Endodermal cell (in vitro differentiated cells): ENCODE results near the gene EPC2. TPM values are rescaled to one million over a fixed set of nuclear protein-coding genes. Genes with fewer than 3 reads are reported as not detected.

Experiments used
- DNase-seq: peaks from one replicate; pipeline ENCODE4 v3.0.0-alpha.2; 2017
- H3K27ac ChIP-seq: 2 replicates; pipeline ENCODE4 v1.5.1; 2013; ENCODE audit warnings: mild to moderate bottlenecking, low read depth, low read length, moderate library complexity
- H3K27me3 ChIP-seq: 2 replicates; pipeline ENCODE4 v1.6.1; 2013; ENCODE audit warnings: mild to moderate bottlenecking, low read length, moderate library complexity; ENCODE audit not compliant: insufficient read depth, control insufficient read depth, poor library complexity, severe bottlenecking
- H3K36me3 ChIP-seq: 2 replicates; pipeline ENCODE4 v1.7.0; 2013; ENCODE audit warnings: mild to moderate bottlenecking, low read length, moderate library complexity; ENCODE audit not compliant: control insufficient read depth, insufficient read depth
- H3K4me1 ChIP-seq: one replicate; pipeline ENCODE4 v1.7.0; 2013; ENCODE audit warnings: low read length; ENCODE audit not compliant: control insufficient read depth, insufficient read depth
- H3K4me3 ChIP-seq: 2 replicates; pipeline ENCODE4 v1.5.1; 2013; ENCODE audit warnings: mild to moderate bottlenecking, low read length, moderate library complexity
- H3K9ac ChIP-seq: 2 replicates; pipeline ENCODE4 v1.6.1; 2013; ENCODE audit warnings: mild to moderate bottlenecking, low read length, moderate library complexity; ENCODE audit not compliant: poor library complexity, severe bottlenecking; ENCODE audit errors: extremely low read depth
- H3K9me3 ChIP-seq: 2 replicates; pipeline ENCODE4 v1.6.1; 2013; ENCODE audit warnings: mild to moderate bottlenecking, low read length, moderate library complexity; ENCODE audit not compliant: control insufficient read depth
- H3K27ac Mint-ChIP-seq: 2 replicates; pipeline ENCODE4 v1.8.0; 2020; ENCODE audit warnings: mixed read lengths
- H3K27me3 Mint-ChIP-seq: 2 replicates; pipeline ENCODE4 v1.8.0; 2021; ENCODE audit warnings: mild to moderate bottlenecking, mixed read lengths; ENCODE audit not compliant: insufficient read depth
- H3K36me3 Mint-ChIP-seq: 2 replicates; pipeline ENCODE4 v1.8.0; 2020; ENCODE audit warnings: low read depth, mixed read lengths
- H3K4me1 Mint-ChIP-seq: 2 replicates; pipeline ENCODE4 v1.8.0; 2020; ENCODE audit warnings: mixed read lengths
- H3K4me3 Mint-ChIP-seq: 2 replicates; pipeline ENCODE4 v1.8.0; 2020; ENCODE audit warnings: mild to moderate bottlenecking, moderate library complexity, mixed read lengths
- H3K9me3 Mint-ChIP-seq: 2 replicates; pipeline ENCODE4 v1.8.0; 2020; ENCODE audit warnings: mild to moderate bottlenecking, mixed read lengths
- CTCF ChIP-seq: fragments of 200-600 bp; sonication (generic); conservative IDR thresholded peaks from 2 replicates; pipeline ENCODE4 v1.5.0; 2021; ENCODE audit warnings: antibody characterized with exemption, mild to moderate bottlenecking
- WGBS, 2 experiments: methylation state at CpG; one replicate each; pipeline versions ENCODE4 v1.1.5 to v1.1.7; 2013; ENCODE audit warnings: missing lambda C conversion rate in 2 of 2, mixed read lengths in 1 of 2; ENCODE audit not compliant: insufficient coverage in 1 of 2, insufficient read length in 1 of 2; 5-methylcytosine and 5-hydroxymethylcytosine counted together
- total RNA-seq, 2 donors: library from RNA; stranded (reverse); fragmentation: NEBNext Ultra II Directional in 1 of 2; extraction: Animal tissue kit (Norgen Biotek cat#: 25700) in 1 of 2; gene quantifications; 2 replicates in 1 of 2; 3 replicates in 1 of 2; pipeline ENCODE4 v1.2.1, GENCODE V29; 2021

The EPC2 gene
- total RNA-seq, 2 donors from 2014 or later, result 23.0 to 32.0 TPM

DNA sequence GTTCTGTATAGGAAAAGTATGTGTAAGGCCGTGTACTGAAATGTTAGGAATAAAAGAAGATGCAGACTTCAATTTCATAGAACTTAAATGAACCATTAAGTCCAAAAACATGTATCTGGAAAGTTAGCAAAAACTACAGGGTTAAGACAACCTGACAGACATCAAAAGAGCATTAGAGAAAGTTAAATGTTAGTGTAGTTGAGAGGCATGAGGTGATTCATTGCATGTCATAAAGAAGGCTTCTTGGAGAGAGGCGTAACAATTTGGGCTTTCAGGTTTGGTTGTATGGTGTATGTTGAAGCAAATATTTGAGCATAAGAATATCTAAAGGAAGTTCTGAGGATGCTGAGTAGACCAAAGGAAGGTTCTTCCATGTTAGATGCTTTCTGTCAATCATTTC lies 6.3 kb downstream of the EPC2 start:
- H3K27me3 ChIP-seq, result no peaks in the 10 kb centered on the region
- peaks cover 6% of the 10 kb centered on the region for H3K4me1 ChIP-seq
- no peaks in the 10 kb centered on the region for H3K9me3 ChIP-seq
- H3K4me1 Mint-ChIP-seq, result peaks cover 30% of the 10 kb centered on the region
- DNase-seq, result no peak
- no peak overlapping the region for H3K4me3 ChIP-seq
- H3K9me3 Mint-ChIP-seq, result no peaks in the 10 kb centered on the region
- no peak overlapping the region for H3K4me3 Mint-ChIP-seq
- TF ChIP-seq CTCF, result no peak
- 94 to 100% methylated on average over 1 to 2 of the region's 2 CpGs for WGBS, 2 experiments
- H3K27ac ChIP-seq, result no peak overlapping the region
- no peaks in the 10 kb centered on the region for H3K27me3 Mint-ChIP-seq
- no peaks in the 10 kb centered on the region for H3K36me3 ChIP-seq
- H3K9ac ChIP-seq, result no peak overlapping the region
- no peaks in the 10 kb centered on the region for H3K36me3 Mint-ChIP-seq
- no peak overlapping the region for H3K27ac Mint-ChIP-seq

DNA sequence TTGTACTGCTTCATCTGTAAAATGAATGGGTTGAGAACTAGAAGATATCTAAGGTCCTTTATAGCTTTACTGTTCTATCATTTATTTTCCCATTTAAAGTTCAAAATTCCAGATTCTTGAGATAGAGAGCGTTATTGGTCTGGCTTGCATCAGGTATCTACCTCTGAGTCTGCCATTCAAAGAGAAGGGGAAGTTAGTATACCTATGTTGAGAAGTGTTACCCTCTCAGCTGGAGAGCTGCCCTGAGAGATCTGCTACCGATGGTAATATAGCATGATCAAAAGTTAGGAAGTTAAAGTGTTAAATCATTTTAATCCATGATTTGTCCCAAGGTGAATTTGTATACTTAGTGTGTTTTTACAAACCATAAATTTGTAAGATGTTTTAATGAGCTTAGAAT lies 7.4 kb downstream of the EPC2 start:
- no peak overlapping the region for H3K9ac ChIP-seq
- DNase-seq, result no peak
- H3K36me3 ChIP-seq, result no peaks in the 10 kb centered on the region
- WGBS, 2 experiments, result 51 to 57% methylated on average over 1 to 2 of the region's 2 CpGs
- no peaks in the 10 kb centered on the region for H3K9me3 ChIP-seq
- no peak overlapping the region for H3K4me3 ChIP-seq
- H3K36me3 Mint-ChIP-seq, result no peaks in the 10 kb centered on the region
- no peak for TF ChIP-seq CTCF
- H3K27ac Mint-ChIP-seq, result no peak overlapping the region
- no peak overlapping the region for H3K4me3 Mint-ChIP-seq
- peaks cover 29% of the 10 kb centered on the region for H3K4me1 Mint-ChIP-seq
- peaks cover 6% of the 10 kb centered on the region for H3K4me1 ChIP-seq
- H3K27me3 Mint-ChIP-seq, result no peaks in the 10 kb centered on the region
- no peak overlapping the region for H3K27ac ChIP-seq
- H3K27me3 ChIP-seq, result no peaks in the 10 kb centered on the region
- no peaks in the 10 kb centered on the region for H3K9me3 Mint-ChIP-seq

- WGBS, 2 experiments, result 65% methylated on average over 2 of the region's 2 CpGs; no CpG with 5 or more reads in 1 of the 2 experiments
- no peaks in the 10 kb centered on the region for H3K36me3 ChIP-seq
- no peaks in the 10 kb centered on the region for H3K9me3 Mint-ChIP-seq
Measured at GRCh38 chr2:148653437-148653836, 8.9 kb downstream of the EPC2 start.

More at GRCh38 chr2:148653437-148653836, 8.9 kb downstream of the EPC2 start:
- Mint-ChIP-seq H3K36me3 (no peaks in the 10 kb centered on the region), H3K27ac (no peak overlapping the region), H3K4me1 (peaks cover 34% of the 10 kb centered on the region), H3K27me3 (no peaks in the 10 kb centered on the region), H3K4me3 (no peak overlapping the region)
- Histone ChIP-seq H3K4me1 (peaks cover 6% of the 10 kb centered on the region), H3K27ac (no peak overlapping the region), H3K9ac (no peak overlapping the region), H3K9me3 (no peaks in the 10 kb centered on the region), H3K4me3 (no peak overlapping the region), H3K27me3 (no peaks in the 10 kb centered on the region)
- no peak for TF ChIP-seq CTCF
- DNase-seq, result no peak
